D721Med (cell line): ENCODE results near the gene IL4I1.

Experiments
- DNase-seq: peaks from one replicate; pipeline ENCODE4 v3.0.0; 2011; ENCODE audit warnings: low spot score; ENCODE audit not compliant: insufficient read length
- FAIRE-seq: peaks from 2 replicates; lab custom pipeline; 2011; peaks lifted over from hg19 to GRCh38; lab: Jason Lieb, UNC
- CTCF ChIP-seq: IDR thresholded peaks from 2 replicates; pipeline ENCODE4 v1.5.1; 2012; ENCODE audit warnings: mild to moderate bottlenecking, control low read depth; ENCODE audit not compliant: insufficient read depth; ENCODE audit errors: missing control alignments

Gene IL4I1

GRCh38 chr19:49916839-49917733 lies 20.4 kb upstream of the IL4I1 start:
- FAIRE-seq (no peak), DNase-seq (no peak)
- peak; percentile 14 for TF ChIP-seq CTCF

GRCh38 chr19:49915271-49915670 lies 18.6 kb upstream of the IL4I1 start:
- no peak for FAIRE-seq
- no peak for TF ChIP-seq CTCF
- no peak for DNase-seq

- no peak for FAIRE-seq
- no peak for TF ChIP-seq CTCF
- DNase-seq, result no peak
Observed at GRCh38 chr19:49913720-49914119, 17.0 kb upstream of the IL4I1 start.

GRCh38 chr19:49912965-49913685 lies 16.4 kb upstream of the IL4I1 start:
- no peak for TF ChIP-seq CTCF
- DNase-seq (no peak), FAIRE-seq (no peak)

GRCh38 chr19:49911381-49912145 lies 14.9 kb upstream of the IL4I1 start:
- TF ChIP-seq CTCF, result no peak
- FAIRE-seq (no peak), DNase-seq (no peak)

GRCh38 chr19:49910179-49910578 lies 13.5 kb upstream of the IL4I1 start:
- no peak for TF ChIP-seq CTCF
- FAIRE-seq (no peak), DNase-seq (no peak)
